Upper lobe of left lung (tissue), 6 donors: ENCODE data around the gene GAB3. TPM values are rescaled to one million over a fixed set of nuclear protein-coding genes. Genes with fewer than 3 reads are reported as not detected.

Experiments used
- ATAC-seq, 2 donors: fragments of 200-7000 bp; cut with Tn5 transposase; one replicate each; pipeline ENCODE4 v1.9.1; 2022; ENCODE audit warnings: mild to moderate bottlenecking in 2 of 2, moderate library complexity in 2 of 2; ENCODE audit not compliant: low FRiP score in 2 of 2
- DNase-seq, 2 donors: peaks; one replicate each; pipeline ENCODE4 v3.0.0-alpha.2; 2019 to 2020
- H3K27ac ChIP-seq, 4 donors: fragments of 200-600 bp; sonication (generic); one replicate each; pipeline ENCODE4 v1.5.1; 2016 to 2019
- H3K27me3 ChIP-seq, 4 donors: fragments of 200-600 bp; sonication (generic); one replicate each; pipeline ENCODE4 v1.5.1; 2017 to 2019
- H3K36me3 ChIP-seq, 4 donors: fragments of 200-600 bp; sonication (generic); one replicate each; pipeline ENCODE4 v1.5.1; 2016 to 2019
- H3K4me1 ChIP-seq, 4 donors: fragments of 200-600 bp; sonication (generic); one replicate each; pipeline ENCODE4 v1.5.1; 2018 to 2019
- H3K4me3 ChIP-seq, 4 donors: fragments of 200-600 bp; sonication (generic); one replicate each; pipeline ENCODE4 v1.5.1; 2017 to 2019; ENCODE audit warnings: mild to moderate bottlenecking in 2 of 4, moderate library complexity in 1 of 4
- H3K9me3 ChIP-seq, 4 donors: fragments of 200-600 bp; sonication (generic); one replicate each; pipeline ENCODE4 v1.5.1; 2018 to 2019
- CTCF ChIP-seq, 6 experiments: fragments of 450-650 bp in 4 of 6; fragments of 200-600 bp in 2 of 6; sonication (generic) in 2 of 6; IDR thresholded peaks; one replicate each; pipeline ENCODE4 v1.5.1; 2016 to 2019; ENCODE audit warnings: antibody characterized with exemption in 6 of 6
- EP300 ChIP-seq, 4 donors: sonication (generic); formaldehyde crosslinking; IDR thresholded peaks; one replicate each; pipeline ENCODE4 v1.5.1; 2017; ENCODE audit warnings: antibody characterized with exemption in 4 of 4, control low read depth in 2 of 4
- POLR2A ChIP-seq, 4 donors: fragments of 450-650 bp; IDR thresholded peaks; one replicate each; pipeline ENCODE4 v1.5.1; 2016 to 2017; ENCODE audit warnings: antibody characterized with exemption in 4 of 4, mild to moderate bottlenecking in 2 of 4
- POLR2AphosphoS5 ChIP-seq, 2 donors: sonication (generic); formaldehyde crosslinking; IDR thresholded peaks; one replicate each; pipeline ENCODE4 v1.5.1; 2017; ENCODE audit warnings: antibody characterized with exemption in 2 of 2
- WGBS, 2 donors: methylation state at CpG; one replicate each; pipeline ENCODE4 v1.1.5; 2017 to 2018; 5-methylcytosine and 5-hydroxymethylcytosine counted together
- total RNA-seq, 6 donors: library from RNA; depleted of rRNA in 4 of 6; stranded (reverse); fragments of >200 nt in 4 of 6; gene quantifications; one replicate each; pipeline versions ENCODE4 v1.1.0 to v1.2.1, GENCODE V29; 2016 to 2021
- donor health status: DM: no; HTN: no; CAD: no; lungs with moderate emphysema.
- donor health status: DM: no; HTN: yes; CAD: no; lungs with severe emphysema.

The GAB3 gene
- total RNA-seq, 6 donors from 2014 or later: 10.2 to 30.4 (median 15.4) TPM

- WGBS, 2 donors: 74 to 75% methylated on average over 7 of the region's 7 CpGs
- H3K36me3 ChIP-seq: no peaks in the 10 kb centered on the region
- DNase-seq (no peak), ATAC-seq (no peak)
- no peaks in the 10 kb centered on the region for H3K9me3 ChIP-seq
- no peaks in the 10 kb centered on the region for H3K4me1 ChIP-seq
- TF ChIP-seq POLR2A (IDR thresholded peaks at IDR 0.05): no peak
- no peak for TF ChIP-seq POLR2AphosphoS5 (IDR thresholded peaks at IDR 0.05)
- H3K4me3 ChIP-seq: no peak overlapping the region
- no peaks in the 10 kb centered on the region for H3K27me3 ChIP-seq
- H3K27ac ChIP-seq: no peak overlapping the region
Observed at GRCh38 chrX:154793084-154793795, 42.4 kb upstream of the GAB3 start.

- Histone ChIP-seq H3K27ac (no peak overlapping the region), H3K9me3 (no peaks in the 10 kb centered on the region), H3K27me3 (no peaks in the 10 kb centered on the region), H3K36me3 (no peaks in the 10 kb centered on the region), H3K4me1 (no peaks in the 10 kb centered on the region), H3K4me3 (no peak overlapping the region)
- no peak for ATAC-seq
- DNase-seq: no peak
- TF ChIP-seq POLR2A (IDR thresholded peaks at IDR 0.05): no peak
- TF ChIP-seq CTCF (IDR thresholded peaks at IDR 0.05): no peak
- no peak for TF ChIP-seq POLR2AphosphoS5 (IDR thresholded peaks at IDR 0.05)
- TF ChIP-seq EP300 (IDR thresholded peaks at IDR 0.05): no peak
- 86 to 95% methylated on average over 8 of the region's 8 CpGs for WGBS, 2 donors
Observed at GRCh38 chrX:154791939-154792338, 41.1 kb upstream of the GAB3 start.

- 69 to 98% methylated on average over 4 of the region's 4 CpGs for WGBS, 2 donors
- DNase-seq (no peak), ATAC-seq (no peak)
- no peak overlapping the region for H3K27ac ChIP-seq
- H3K27me3 ChIP-seq: no peaks in the 10 kb centered on the region
- H3K4me3 ChIP-seq: no peak overlapping the region
- H3K36me3 ChIP-seq: no peaks in the 10 kb centered on the region
- no peak for TF ChIP-seq CTCF (IDR thresholded peaks at IDR 0.05)
- no peak for TF ChIP-seq EP300 (IDR thresholded peaks at IDR 0.05)
- no peak for TF ChIP-seq POLR2A (IDR thresholded peaks at IDR 0.05)
- TF ChIP-seq POLR2AphosphoS5 (IDR thresholded peaks at IDR 0.05): no peak
- no peaks in the 10 kb centered on the region for H3K9me3 ChIP-seq
- H3K4me1 ChIP-seq: no peaks in the 10 kb centered on the region
Observed at GRCh38 chrX:154791467-154791866, 40.6 kb upstream of the GAB3 start.

- Histone ChIP-seq H3K4me1 (no peaks in the 10 kb centered on the region), H3K9me3 (no peaks in the 10 kb centered on the region), H3K36me3 (peaks cover 0 to 3% (median 0%) of the 10 kb centered on the region in 4 donors), H3K4me3 (no peak overlapping the region), H3K27ac (no peak overlapping the region), H3K27me3 (no peaks in the 10 kb centered on the region)
- 62 to 75% methylated on average over 2 to 6 of the region's 6 CpGs for WGBS, 2 donors
- ATAC-seq (no peak), DNase-seq (no peak)
- TF ChIP-seq POLR2AphosphoS5 (IDR thresholded peaks at IDR 0.05) (no peak), EP300 (IDR thresholded peaks at IDR 0.05) (no peak), POLR2A (IDR thresholded peaks at IDR 0.05) (no peak), CTCF (IDR thresholded peaks at IDR 0.05) (no peak)
Observed at GRCh38 chrX:154785716-154786115, 34.8 kb upstream of the GAB3 start.

GRCh38 chrX:154784149-154784995, 33.5 kb upstream of the GAB3 start:
- Histone ChIP-seq H3K4me3 (no peak overlapping the region), H3K36me3 (peaks cover 0 to 3% (median 0%) of the 10 kb centered on the region in 4 donors), H3K9me3 (no peaks in the 10 kb centered on the region), H3K4me1 (no peaks in the 10 kb centered on the region), H3K27ac (no peak overlapping the region), H3K27me3 (no peaks in the 10 kb centered on the region)
- no peak for DNase-seq
- no peak for TF ChIP-seq POLR2A (IDR thresholded peaks at IDR 0.05)
- no peak for TF ChIP-seq POLR2AphosphoS5 (IDR thresholded peaks at IDR 0.05)
- no peak for TF ChIP-seq EP300 (IDR thresholded peaks at IDR 0.05)
- no peak for TF ChIP-seq CTCF (IDR thresholded peaks at IDR 0.05)
- 67 to 75% methylated on average over 9 to 13 of the region's 13 CpGs for WGBS, 2 donors
- no peak for ATAC-seq
